Measurements from ENCODE around the gene C11orf68.

C11orf68 gene

DNA sequence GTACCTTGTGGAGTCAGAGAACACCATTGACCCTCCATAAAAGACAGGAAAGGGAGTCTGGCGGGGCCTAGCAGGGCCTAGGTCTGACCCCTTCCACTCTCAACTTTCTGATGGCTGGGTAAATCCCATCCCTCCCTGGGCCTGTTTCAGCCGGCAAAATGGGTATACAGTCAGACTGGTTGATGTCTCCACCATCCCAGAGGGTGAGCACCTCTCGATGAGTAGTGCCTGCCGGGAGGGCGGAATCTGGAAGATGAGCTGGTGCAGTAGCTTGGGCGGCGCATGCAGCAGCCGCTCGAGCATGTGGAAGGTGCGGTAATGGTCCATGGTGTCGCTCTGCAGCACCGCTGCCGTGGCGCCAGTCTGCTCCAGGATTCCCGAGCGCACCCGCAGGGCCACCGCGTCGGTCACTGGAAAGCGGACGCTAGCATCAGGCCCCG lies 31.1 kb downstream of the C11orf68 start:
- WGBS = 5% methylated on average over 23 of the region's 23 CpGs
- Histone ChIP-seq H3K9me3 (ENCODE audit: insufficient read depth, low read depth, low read length) (no peaks in the 10 kb centered on the region), H3K27me3 (ENCODE audit: insufficient read depth, low read length) (peaks cover 14% of the 10 kb centered on the region), H3K4me1 (ENCODE audit: insufficient read depth, low read length) (peaks cover 13% of the 10 kb centered on the region), H3K27ac (ENCODE audit: low read depth, low read length) (peak overlapping the region; percentile 70; the same call in 1 of the 2 replicates), H3K4me3 (ENCODE audit: low read length) (peak overlapping the region; percentile 88), H3K9ac (ENCODE audit: low read depth, low read length) (peak overlapping the region; percentile 70), H3K36me3 (ENCODE audit: insufficient read depth, low read length) (peaks cover 38% of the 10 kb centered on the region)

DNA sequence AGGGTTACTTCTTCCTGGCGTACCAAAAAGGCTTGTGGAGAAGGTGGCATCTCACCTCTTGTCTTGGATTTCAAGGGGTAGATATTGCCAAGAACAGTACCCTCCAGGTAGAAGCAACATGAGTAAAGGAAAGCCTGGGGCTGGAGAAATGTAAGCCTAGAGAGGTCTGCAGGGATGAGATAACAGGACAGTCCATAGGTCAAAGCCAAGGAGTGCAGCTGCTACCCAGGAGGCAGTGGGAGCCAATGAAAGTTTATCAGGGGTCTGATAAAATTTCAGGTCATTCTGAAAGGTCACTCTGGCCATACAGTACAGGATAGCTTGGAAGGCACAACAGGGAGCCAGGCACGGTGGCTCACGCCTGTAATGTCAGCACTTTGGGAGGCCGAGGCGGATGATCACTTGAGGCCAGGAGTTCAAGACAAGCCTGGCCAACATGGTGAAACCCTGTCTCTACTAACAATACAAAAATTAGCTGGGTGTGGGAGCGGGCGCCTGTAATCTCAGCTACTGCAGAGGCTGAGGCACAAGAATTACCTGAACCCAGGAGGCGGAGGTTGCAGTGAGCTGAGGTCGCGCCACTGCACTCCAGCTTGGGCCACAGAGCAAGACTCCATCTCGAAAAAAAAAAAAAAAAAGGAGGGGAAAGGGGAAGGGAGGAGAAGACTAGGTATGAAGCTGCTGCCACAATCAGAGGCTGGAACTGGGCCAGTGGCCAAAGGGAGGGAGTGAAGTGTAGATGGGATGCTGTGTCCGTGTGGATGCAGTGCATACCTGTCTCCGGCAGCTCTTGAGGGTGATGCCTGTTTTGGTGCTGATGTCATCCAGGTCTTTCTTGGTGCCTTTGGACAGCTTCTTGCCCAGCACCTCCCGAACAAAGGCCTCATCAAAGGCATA lies 31.8 kb downstream of the C11orf68 start:
- H3K27ac ChIP-seq (ENCODE audit: low read depth, low read length) = no peak overlapping the region
- 88% methylated on average over 14 of the region's 14 CpGs for WGBS
- peaks cover 13% of the 10 kb centered on the region for H3K4me1 ChIP-seq (ENCODE audit: insufficient read depth, low read length)
- H3K9me3 ChIP-seq (ENCODE audit: insufficient read depth, low read depth, low read length) = no peaks in the 10 kb centered on the region
- H3K4me3 ChIP-seq (ENCODE audit: low read length) = peak overlapping the region; percentile 88
- H3K9ac ChIP-seq (ENCODE audit: low read depth, low read length) = peak overlapping the region; percentile 70
- H3K36me3 ChIP-seq (ENCODE audit: insufficient read depth, low read length) = peaks cover 44% of the 10 kb centered on the region
- peaks cover 14% of the 10 kb centered on the region for H3K27me3 ChIP-seq (ENCODE audit: insufficient read depth, low read length)

DNA sequence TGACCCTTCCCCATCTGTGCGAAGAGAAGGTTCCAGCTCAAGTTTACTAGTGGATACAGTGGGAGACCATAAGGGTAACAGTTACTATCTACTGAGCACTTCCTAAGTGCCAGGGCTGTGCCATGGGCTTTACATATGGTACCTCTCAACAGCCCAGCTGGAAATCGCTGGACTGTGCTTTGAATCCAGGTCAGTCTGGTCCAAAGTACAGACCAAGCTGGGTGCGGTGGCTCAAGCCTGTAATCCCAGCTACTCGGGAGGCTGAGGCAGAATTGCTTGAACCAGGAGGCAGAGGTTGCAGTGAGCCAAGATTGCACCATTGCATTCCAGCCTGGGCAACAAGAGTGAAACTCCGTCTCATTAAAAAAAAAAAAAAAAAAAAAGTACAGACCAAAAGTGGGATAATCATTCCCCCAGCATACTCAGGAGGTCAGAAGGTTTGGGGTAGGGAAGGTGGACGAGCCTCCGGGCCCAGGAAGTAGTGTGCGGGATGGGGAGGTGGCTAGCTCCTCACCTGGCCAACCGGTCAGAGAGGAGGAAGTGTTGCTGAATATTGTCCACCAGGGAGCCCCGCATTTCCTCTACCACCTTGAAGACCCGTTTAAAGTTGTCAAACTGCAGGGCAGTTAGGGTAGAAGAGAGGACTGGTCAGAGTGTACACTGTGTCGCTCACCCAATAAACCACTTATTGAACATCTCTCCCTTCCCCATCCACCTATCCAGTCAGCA lies 32.9 kb downstream of the C11orf68 start:
- H3K4me1 ChIP-seq (ENCODE audit: insufficient read depth, low read length) = peaks cover 10% of the 10 kb centered on the region
- H3K4me3 ChIP-seq (ENCODE audit: low read length) = no peak overlapping the region
- H3K9ac ChIP-seq (ENCODE audit: low read depth, low read length) = no peak overlapping the region
- H3K9me3 ChIP-seq (ENCODE audit: insufficient read depth, low read depth, low read length) = no peaks in the 10 kb centered on the region
- H3K36me3 ChIP-seq (ENCODE audit: insufficient read depth, low read length) = peaks cover 45% of the 10 kb centered on the region
- H3K27ac ChIP-seq (ENCODE audit: low read depth, low read length) = no peak overlapping the region
- 96% methylated on average over 10 of the region's 12 CpGs for WGBS
- H3K27me3 ChIP-seq (ENCODE audit: insufficient read depth, low read length) = peaks cover 14% of the 10 kb centered on the region

DNA sequence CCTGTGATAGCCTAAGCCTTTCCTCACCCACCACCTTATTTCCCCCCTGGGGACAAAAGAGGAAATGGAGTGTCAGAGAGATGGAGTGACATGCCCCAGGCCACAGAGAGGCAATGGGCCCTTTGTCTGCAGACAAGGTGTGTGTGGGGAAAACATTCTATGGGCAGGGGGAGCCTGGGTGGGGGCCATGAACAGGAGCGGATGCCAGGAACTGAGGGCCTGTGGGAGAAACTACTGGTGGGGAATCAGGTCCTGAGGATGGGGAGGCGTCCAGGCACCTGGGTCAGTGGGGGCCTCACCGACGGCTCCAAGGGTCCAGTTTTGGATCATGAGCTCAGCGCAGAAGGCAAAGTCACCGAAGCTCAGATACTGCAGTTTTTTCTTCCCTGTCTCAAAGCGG lies 33.6 kb downstream of the C11orf68 start:
- WGBS = 95% methylated on average over 7 of the region's 7 CpGs
- Histone ChIP-seq H3K27me3 (ENCODE audit: insufficient read depth, low read length) (peaks cover 13% of the 10 kb centered on the region), H3K4me1 (ENCODE audit: insufficient read depth, low read length) (peaks cover 10% of the 10 kb centered on the region), H3K27ac (ENCODE audit: low read depth, low read length) (no peak overlapping the region), H3K9me3 (ENCODE audit: insufficient read depth, low read depth, low read length) (no peaks in the 10 kb centered on the region), H3K9ac (ENCODE audit: low read depth, low read length) (no peak overlapping the region), H3K4me3 (ENCODE audit: low read length) (no peak overlapping the region), H3K36me3 (ENCODE audit: insufficient read depth, low read length) (peaks cover 45% of the 10 kb centered on the region)

DNA sequence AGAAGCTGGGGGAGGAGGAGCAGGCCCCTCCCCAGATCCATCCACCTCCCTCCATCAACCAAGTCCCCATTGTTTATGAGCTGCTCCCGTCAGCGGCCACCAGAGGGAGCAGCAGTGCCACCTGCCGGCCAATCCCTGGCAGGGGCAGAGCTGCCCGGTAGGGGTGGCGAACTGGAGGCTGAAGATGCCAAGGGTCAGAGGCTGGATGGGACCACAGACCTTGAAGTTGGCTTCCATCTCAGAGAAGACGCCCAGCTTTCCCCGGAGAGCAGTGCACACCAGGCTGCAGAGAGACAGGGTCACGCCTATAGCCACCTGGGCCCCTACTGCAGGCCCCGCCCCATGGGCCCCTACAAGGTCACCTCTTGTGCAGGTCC lies 34.2 kb downstream of the C11orf68 start:
- Histone ChIP-seq H3K4me1 (ENCODE audit: insufficient read depth, low read length) (peaks cover 5% of the 10 kb centered on the region), H3K9ac (ENCODE audit: low read depth, low read length) (no peak overlapping the region), H3K27ac (ENCODE audit: low read depth, low read length) (no peak overlapping the region), H3K36me3 (ENCODE audit: insufficient read depth, low read length) (peaks cover 45% of the 10 kb centered on the region), H3K9me3 (ENCODE audit: insufficient read depth, low read depth, low read length) (no peaks in the 10 kb centered on the region), H3K27me3 (ENCODE audit: insufficient read depth, low read length) (peaks cover 8% of the 10 kb centered on the region), H3K4me3 (ENCODE audit: low read length) (no peak overlapping the region)
- WGBS = 34% methylated on average over 9 of the region's 9 CpGs

DNA sequence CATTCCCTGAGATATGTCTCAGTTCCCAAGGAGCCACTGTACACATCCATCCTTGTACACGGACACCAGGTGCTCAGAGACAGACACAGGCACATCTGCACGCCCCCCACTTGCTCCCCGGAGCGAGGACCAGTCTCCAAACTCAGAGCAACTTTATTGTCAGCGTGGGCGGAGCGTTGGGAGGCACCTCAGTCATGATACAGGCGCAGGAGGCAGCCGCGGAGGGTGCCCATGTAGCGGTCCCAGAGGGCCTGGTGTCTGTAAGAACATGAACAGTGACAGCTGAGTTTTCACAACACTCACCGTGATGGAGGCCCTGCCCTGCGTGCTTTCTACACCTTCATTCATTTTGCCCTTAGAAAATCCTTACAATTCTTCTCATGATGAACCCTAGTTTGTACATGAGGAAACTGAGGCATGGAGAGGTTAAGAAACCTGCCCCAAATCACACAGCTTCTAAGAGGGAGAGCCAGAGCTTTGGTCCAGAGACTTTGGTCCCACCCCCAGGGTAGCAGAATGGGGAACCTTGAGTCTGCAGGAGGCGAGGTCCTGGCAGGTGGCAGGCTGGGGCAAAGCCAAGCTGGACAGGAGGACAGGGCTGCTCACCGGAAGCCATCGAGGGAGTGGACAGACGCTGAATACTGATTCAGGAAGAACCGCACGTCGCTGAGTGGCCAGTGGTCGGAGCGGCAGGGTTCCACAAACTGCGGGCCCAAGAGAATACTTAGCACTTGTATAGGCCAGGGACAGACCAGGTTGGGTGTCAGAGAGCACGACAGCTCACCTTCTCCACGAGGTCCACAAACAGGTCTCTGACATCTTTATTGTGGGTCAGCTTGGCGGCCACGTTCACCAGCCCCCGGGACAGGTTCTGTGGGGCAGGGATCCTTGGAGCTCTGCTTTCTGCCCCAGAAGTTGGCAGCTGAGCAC lies 34.8 kb downstream of the C11orf68 start:
- 94% methylated on average over 28 of the region's 28 CpGs for WGBS
- Histone ChIP-seq H3K36me3 (ENCODE audit: insufficient read depth, low read length) (peaks cover 45% of the 10 kb centered on the region), H3K9ac (ENCODE audit: low read depth, low read length) (no peak overlapping the region)

DNA sequence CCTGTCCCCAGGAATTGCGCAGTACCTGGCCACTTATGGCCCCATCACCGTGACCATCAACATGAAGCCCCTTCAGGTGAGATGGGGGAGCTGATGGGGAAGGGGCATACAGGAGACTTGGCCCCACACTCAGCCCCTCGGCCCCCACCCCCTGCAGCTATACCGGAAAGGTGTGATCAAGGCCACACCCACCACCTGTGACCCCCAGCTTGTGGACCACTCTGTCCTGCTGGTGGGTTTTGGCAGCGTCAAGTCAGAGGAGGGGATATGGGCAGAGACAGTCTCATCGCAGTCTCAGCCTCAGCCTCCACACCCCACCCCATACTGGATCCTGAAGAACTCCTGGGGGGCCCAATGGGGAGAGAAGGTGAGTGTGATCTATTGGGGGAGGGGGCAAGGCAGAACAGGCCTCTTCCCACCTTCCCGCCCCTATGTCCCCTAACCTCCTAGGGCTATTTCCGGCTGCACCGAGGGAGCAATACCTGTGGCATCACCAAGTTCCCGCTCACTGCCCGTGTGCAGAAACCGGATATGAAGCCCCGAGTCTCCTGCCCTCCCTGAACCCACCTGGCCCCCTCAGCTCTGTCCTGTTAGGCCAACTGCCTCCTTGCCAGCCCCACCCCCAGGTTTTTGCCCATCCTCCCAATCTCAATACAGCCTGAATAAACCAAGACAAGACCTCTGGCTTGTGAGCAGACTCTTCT lies 35.7 kb downstream of the C11orf68 start:
- H3K4me1 ChIP-seq (ENCODE audit: insufficient read depth, low read length) = peaks cover 3% of the 10 kb centered on the region; the same call in 1 of the 2 replicates

More for the DNA sequence above, 34.8 kb downstream of the C11orf68 start:
- H3K27me3 ChIP-seq (ENCODE audit: insufficient read depth, low read length) = peaks cover 1% of the 10 kb centered on the region; the same call in 1 of the 2 replicates
- H3K4me1 ChIP-seq (ENCODE audit: insufficient read depth, low read length) = peaks cover 3% of the 10 kb centered on the region
- no peak overlapping the region for H3K27ac ChIP-seq (ENCODE audit: low read depth, low read length)
- H3K4me3 ChIP-seq (ENCODE audit: low read length) = no peak overlapping the region
- H3K9me3 ChIP-seq (ENCODE audit: insufficient read depth, low read depth, low read length) = no peaks in the 10 kb centered on the region

DNA sequence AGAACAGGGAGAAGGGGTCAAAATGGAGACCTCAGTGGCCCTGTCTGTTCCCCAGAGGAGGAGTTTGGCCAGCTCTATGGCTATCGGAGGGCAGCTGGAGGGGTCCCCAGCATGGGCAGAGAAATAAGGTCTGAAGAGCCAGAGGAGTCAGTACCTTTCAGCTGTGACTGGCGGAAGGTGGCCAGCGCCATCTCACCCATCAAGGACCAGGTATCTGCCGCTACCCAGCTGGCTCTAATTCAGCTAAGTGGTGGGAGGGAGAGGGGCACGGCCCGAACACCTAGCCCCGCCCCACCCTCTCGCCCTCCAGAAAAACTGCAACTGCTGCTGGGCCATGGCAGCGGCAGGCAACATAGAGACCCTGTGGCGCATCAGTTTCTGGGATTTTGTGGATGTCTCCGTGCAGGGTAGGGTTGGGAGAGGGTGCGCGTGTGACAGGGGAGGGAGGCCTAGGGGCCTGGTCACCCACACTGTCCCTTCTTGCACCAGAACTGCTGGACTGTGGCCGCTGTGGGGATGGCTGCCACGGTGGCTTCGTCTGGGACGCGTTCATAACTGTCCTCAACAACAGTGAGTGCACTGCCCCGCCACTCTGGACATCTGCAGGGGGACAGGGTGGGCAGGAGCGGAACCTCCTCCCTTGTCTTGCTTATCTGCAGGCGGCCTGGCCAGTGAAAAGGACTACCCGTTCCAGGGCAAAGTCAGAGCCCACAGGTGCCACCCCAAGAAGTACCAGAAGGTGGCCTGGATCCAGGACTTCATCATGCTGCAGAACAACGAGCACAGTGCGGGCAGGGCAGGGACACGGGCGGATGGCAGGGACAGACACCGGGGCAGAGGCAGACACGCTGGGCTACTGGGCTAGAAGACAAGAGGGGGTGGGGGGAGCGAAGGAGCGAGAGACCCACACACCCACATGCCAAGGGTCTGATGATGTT lies 36.5 kb downstream of the C11orf68 start:
- H3K4me1 ChIP-seq (ENCODE audit: insufficient read depth, low read length) = peaks cover 1% of the 10 kb centered on the region; the same call in 1 of the 2 replicates
- H3K4me3 ChIP-seq (ENCODE audit: low read length) = no peak overlapping the region
- 96% methylated on average over 30 of the region's 30 CpGs for WGBS
- peaks cover 45% of the 10 kb centered on the region for H3K36me3 ChIP-seq (ENCODE audit: insufficient read depth, low read length)
- no peak overlapping the region for H3K27ac ChIP-seq (ENCODE audit: low read depth, low read length)
- no peak overlapping the region for H3K9ac ChIP-seq (ENCODE audit: low read depth, low read length)
- H3K9me3 ChIP-seq (ENCODE audit: insufficient read depth, low read depth, low read length) = no peaks in the 10 kb centered on the region
- no peaks in the 10 kb centered on the region for H3K27me3 ChIP-seq (ENCODE audit: insufficient read depth, low read length)

More for the DNA sequence above, 35.7 kb downstream of the C11orf68 start:
- H3K9me3 ChIP-seq (ENCODE audit: insufficient read depth, low read depth, low read length) = no peaks in the 10 kb centered on the region
- H3K36me3 ChIP-seq (ENCODE audit: insufficient read depth, low read length) = peaks cover 45% of the 10 kb centered on the region
- WGBS = 92% methylated on average over 11 of the region's 13 CpGs
- H3K27me3 ChIP-seq (ENCODE audit: insufficient read depth, low read length) = no peaks in the 10 kb centered on the region
- H3K9ac ChIP-seq (ENCODE audit: low read depth, low read length) = no peak overlapping the region
- H3K27ac ChIP-seq (ENCODE audit: low read depth, low read length) = no peak overlapping the region
- H3K4me3 ChIP-seq (ENCODE audit: low read length) = no peak overlapping the region

DNA sequence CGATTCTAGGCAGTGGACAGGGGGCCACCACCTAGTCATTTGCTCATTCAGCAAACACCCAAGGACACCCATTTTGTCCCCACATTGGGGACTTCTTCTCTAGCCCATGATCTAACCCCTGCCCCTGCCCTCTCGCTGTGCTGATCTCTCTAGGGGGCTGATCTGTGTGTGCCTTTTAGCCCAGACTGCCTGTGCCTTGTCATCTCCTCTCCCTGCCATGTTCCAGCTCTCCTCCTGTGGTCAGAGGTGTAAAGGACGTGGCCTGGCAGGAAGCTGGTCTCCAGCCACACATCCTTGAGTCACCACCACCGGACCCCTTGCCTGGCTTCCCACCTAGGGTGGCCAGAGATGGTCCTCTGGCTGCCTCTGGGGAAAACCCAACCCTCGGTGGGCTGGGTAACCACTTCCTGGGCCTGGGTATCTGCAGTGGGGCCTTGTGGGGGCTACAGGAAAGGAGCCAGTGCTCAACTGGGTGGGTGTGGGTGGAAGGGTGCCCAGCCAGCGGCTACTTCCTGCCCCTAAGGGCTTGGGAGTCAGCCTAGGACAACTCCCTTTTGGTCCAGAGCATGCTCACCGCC lies 37.9 kb downstream of the C11orf68 start:
- Histone ChIP-seq H3K27me3 (ENCODE audit: insufficient read depth, low read length) (no peaks in the 10 kb centered on the region), H3K36me3 (ENCODE audit: insufficient read depth, low read length) (peaks cover 35% of the 10 kb centered on the region), H3K9ac (ENCODE audit: low read depth, low read length) (no peak overlapping the region), H3K9me3 (ENCODE audit: insufficient read depth, low read depth, low read length) (no peaks in the 10 kb centered on the region), H3K27ac (ENCODE audit: low read depth, low read length) (no peak overlapping the region), H3K4me3 (ENCODE audit: low read length) (no peak overlapping the region), H3K4me1 (ENCODE audit: insufficient read depth, low read length) (no peaks in the 10 kb centered on the region)
- WGBS = 89% methylated on average over 7 of the region's 7 CpGs
